ENCODE results near the gene MACF1. TPM values are rescaled to one million over a fixed set of nuclear protein-coding genes. Genes with fewer than 3 reads are reported as not detected.

MACF1 gene
- total RNA-seq, 1 donor from 2014 or later: 296 TPM

GRCh38 chr1:39194398-39195051, 10.0 kb upstream of the MACF1 start:
- no peak for DNase-seq (ENCODE audit: low read depth)
- H3K4me3 ChIP-seq (ENCODE audit: low read depth, low read length): no peak overlapping the region
- no peak for TF ChIP-seq CTCF (conservative IDR thresholded peaks at IDR 0.05; ENCODE audit: low read depth, low read length)

DNA sequence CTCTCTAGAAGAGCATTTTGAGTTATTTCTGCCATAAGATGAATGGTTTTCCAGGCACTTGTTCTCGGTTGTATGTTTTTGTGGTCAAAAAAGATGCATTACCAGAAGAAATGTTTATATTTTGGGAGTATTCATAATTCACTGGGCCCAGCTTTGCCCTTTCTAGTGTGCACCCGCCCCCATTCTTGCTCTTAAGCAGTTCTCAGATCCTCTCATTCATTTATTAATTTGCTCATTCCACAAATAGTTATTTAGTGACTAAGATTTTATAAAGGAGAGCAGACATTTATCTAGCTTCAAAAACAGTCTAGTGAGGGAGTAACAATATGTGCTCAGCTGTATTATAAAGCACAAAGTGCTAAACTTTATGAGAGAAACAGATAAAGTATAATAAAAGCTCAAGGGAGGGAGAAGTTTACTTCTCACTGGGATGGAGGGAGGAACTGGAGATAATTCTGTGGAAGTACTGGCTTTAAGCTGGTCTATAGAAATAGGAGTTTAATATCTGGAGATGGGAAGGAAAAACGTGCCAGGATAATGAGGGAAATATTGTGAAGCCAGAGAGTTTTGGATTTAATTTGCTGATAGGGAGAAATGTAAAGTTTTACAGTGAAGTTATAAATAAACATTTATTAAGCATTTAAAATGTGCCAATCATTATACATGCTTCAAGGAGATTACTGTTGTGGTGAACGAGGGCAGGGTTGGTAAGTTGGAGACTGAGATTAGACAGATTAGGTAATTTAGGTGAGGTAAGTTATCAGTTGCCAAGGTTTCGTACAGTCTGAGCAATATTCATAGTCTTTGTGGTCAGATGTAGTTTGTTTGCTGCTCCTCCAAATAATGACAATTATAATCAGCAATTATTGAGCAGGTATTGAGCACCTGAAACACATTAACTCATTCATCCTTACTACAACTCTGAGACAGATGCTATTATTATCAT, 9.1 kb upstream of the MACF1 start:
- H3K4me3 ChIP-seq (ENCODE audit: low read depth, low read length): no peak overlapping the region
- no peak for DNase-seq (ENCODE audit: low read depth)
- no peak for TF ChIP-seq CTCF (conservative IDR thresholded peaks at IDR 0.05; ENCODE audit: low read depth, low read length)

DNA sequence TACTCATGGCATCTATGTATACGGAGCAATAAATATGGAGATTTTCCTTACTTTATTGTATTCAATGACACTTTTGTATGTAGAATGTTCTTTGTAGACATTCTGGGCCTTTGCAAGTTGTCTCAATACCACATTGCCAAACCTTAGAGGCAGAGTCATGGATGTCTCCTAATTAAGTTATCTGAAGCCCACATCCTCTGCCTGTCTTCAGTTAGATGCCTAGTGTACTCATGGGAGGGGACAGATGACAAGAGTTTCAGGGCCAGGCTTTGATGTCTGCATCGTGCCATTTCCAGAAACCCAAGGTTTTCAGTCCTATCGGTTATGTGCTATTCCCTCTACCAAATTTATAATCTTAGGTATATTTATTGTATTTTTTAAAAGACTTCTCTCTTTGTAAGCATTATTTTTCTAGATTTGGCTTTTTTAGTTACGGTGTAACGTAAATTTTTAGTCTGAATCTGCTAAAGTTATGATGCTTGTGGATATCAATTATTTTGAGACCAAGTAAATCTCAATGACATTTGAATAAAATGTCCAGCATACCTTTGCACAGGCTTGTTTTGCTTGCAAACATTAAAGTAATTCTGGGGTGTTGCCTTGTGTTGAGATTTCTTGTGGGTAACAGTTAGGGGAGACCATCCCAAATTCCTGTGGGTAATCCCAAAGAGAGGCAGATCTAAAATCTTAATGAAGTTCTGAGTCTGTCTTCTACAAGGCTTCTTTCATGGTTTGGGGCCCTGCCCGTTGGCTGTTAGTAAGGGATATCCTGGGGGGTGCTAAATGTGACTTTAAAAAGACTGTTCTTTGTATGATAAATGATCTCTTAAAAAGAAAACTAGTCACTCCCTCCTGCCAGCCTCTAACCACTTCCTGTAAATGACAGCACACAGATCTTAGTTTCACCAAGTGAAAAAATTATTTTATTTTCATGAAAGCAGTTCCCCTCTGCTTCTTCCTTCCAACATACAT, 8.0 kb upstream of the MACF1 start:
- H3K4me3 ChIP-seq (ENCODE audit: low read depth, low read length): no peak overlapping the region
- no peak for DNase-seq (ENCODE audit: low read depth)
- no peak for TF ChIP-seq CTCF (conservative IDR thresholded peaks at IDR 0.05; ENCODE audit: low read depth, low read length)

DNA sequence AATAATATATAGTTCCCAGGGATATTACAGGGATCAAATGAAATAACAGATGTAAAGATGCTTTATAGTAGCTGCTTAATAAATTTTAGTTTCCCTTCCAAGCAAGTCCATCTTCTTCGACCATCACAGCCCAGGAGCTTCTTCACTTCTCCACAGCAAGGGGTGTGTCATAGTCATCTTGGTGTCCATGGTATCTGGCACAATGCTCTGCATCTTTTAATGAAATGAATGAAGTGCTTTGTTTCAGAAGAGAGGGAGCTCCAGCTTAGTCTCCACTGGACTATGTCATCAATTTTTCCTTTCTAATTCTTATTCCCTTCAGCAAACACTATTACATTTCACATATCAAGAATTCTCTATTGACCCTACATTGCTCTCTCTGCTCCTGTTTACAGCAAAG, 4.9 kb upstream of the MACF1 start:
- DNase-seq (ENCODE audit: low read depth): no peak
- no peak for TF ChIP-seq CTCF (conservative IDR thresholded peaks at IDR 0.05; ENCODE audit: low read depth, low read length)
- no peak overlapping the region for H3K4me3 ChIP-seq (ENCODE audit: low read depth, low read length)

DNA sequence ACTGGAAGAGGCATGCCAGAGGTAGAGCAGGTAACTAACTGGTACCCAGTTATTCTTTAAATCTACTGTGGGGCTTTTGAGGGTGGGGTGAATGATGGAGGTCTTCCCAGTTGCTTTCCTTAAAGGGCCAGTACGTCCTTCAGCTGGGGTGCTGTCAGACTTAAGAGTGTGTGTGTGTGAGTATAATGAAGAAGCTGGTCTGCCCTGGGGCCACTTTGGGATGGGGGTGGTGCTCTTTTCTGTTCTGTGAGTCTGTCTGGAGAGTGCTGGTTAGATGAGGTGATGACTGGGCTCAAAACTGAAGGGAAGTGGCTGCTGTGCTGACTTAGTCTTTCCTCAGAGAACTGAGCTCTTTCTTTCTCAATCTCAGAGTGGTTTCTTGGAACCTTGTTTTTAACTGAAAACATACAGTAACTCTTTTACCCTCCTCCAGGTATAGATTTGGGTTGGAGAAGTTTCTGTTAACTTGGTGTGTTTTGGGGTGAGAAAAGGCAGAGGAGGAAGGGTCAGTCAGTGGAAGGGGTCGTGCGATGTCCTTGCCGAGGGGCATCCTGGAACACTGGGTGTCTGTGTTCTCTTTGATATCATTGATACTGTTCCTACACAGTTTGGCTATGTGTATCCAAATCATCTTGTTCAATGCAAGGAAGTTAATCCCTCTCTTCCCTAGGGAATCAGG, 746 bp downstream of the MACF1 start:
- peak overlapping the region; percentile 31 for H3K4me3 ChIP-seq (ENCODE audit: low read depth, low read length)
- no peak for DNase-seq (ENCODE audit: low read depth)
- TF ChIP-seq CTCF (conservative IDR thresholded peaks at IDR 0.05; ENCODE audit: low read depth, low read length): no peak

All from epithelial cell of proximal tubule (primary cell).